ENCODE measurements around the gene CHST10. TPM values are rescaled to one million over a fixed set of nuclear protein-coding genes. Genes with fewer than 3 reads are reported as not detected.
A peak's percentile ranks its signal among the peaks of the same experiment; 100 is the strongest.
"Not testable (repeated sequence)": the region's sequence is repeated elsewhere in the genome, so short reads cannot be mapped to it uniquely, and the experiment has no call there.

Gene CHST10
- total and polyA plus RNA-seq, 4 donors: 2.1 to 6.7 (median 4.9) TPM

DNA sequence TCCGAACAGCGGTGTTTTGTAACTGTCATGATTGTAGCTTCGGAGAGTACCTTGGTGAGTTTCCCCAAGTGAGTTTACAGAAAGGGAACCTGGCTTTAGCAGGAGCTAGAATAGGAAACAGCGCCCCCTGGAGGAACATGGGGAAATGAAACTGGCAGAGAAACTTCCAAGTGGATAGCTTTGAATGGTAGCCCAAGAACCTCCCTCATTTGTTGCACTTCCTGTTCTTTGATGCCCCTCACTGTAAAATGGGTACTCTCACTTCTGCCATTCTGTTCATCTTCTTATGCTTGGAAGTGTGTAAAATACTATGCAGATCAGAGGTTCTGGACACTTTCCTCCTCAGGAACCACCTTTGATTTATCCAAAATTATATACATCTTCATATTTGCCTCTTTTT, 36.2 kb downstream of the CHST10 start:
- DNase-seq (peak; percentile 87 to 88), ATAC-seq (ENCODE audit: low FRiP score) (peak; percentile 59)
- Histone ChIP-seq H3K4me3 (ENCODE audit: low read length in 2 of 2) (no peak overlapping the region), H3K27me3 (ENCODE audit: control insufficient read depth in 1 of 2, insufficient read depth in 2 of 2, low read length in 1 of 2) (no peaks in the 10 kb centered on the region), H3K4me1 (ENCODE audit: control insufficient read depth in 1 of 2, insufficient read depth in 2 of 2, low read length in 2 of 2) (no peaks in the 10 kb centered on the region), H3K27ac (ENCODE audit: low read depth in 1 of 2, low read length in 2 of 2) (no peak overlapping the region), H3K9me3 (ENCODE audit: control insufficient read depth, low read length) (peaks cover 2% of the 10 kb centered on the region), H3K36me3 (ENCODE audit: control insufficient read depth in 1 of 2, insufficient read depth in 2 of 2, low read length in 1 of 2) (no peaks in the 10 kb centered on the region)
- intact Hi-C loops (cut with DNase I): loop anchor here (1.0 to 10.0 kb wide), 4 partner anchors 118 to 826 kb away; no protein-coding TSS in a partner anchor
- WGBS, 2 donors: 25 to 33% methylated on average over 4 of the region's 4 CpGs

DNA sequence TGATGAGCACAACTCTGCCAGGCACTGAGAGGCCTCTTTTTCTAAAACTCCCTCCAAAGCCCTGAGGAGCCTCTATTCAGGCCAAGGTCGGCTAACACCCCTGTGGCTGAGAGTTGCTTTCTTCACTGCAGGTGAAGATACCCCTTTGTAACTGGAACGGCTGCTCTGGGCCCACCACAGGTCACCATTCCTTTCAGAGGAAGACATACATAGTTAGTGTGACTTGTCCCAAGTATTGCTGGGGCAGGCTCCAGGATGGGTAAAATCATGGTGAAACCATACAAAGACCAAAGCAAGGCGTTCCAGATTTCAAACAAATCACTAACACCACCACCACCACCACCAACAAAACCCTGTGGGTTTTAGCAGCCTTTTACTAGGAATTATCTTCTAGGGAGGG, 36.8 kb downstream of the CHST10 start:
- Histone ChIP-seq H3K27ac (ENCODE audit: low read depth in 1 of 2, low read length in 2 of 2) (no peak overlapping the region), H3K36me3 (ENCODE audit: control insufficient read depth in 1 of 2, insufficient read depth in 2 of 2, low read length in 1 of 2) (no peaks in the 10 kb centered on the region), H3K27me3 (ENCODE audit: control insufficient read depth in 1 of 2, insufficient read depth in 2 of 2, low read length in 1 of 2) (no peaks in the 10 kb centered on the region), H3K4me1 (ENCODE audit: control insufficient read depth in 1 of 2, insufficient read depth in 2 of 2, low read length in 2 of 2) (no peaks in the 10 kb centered on the region), H3K9me3 (ENCODE audit: control insufficient read depth, low read length) (peaks cover 2% of the 10 kb centered on the region), H3K4me3 (ENCODE audit: low read length in 2 of 2) (no peak overlapping the region)
- WGBS, 2 donors: 88 to 94% methylated on average over 3 of the region's 3 CpGs
- DNase-seq (no peak), ATAC-seq (ENCODE audit: low FRiP score) (no peak)
- intact Hi-C loops (cut with DNase I): loop anchor here (1.0 to 10.0 kb wide), 4 partner anchors 117 to 826 kb away; no protein-coding TSS in a partner anchor

GRCh38 chr2:100376836-100377235, 40.6 kb downstream of the CHST10 start:
- DNase-seq (no peak), ATAC-seq (ENCODE audit: low FRiP score) (no peak)
- no peaks in the 10 kb centered on the region for H3K36me3 ChIP-seq (ENCODE audit: control insufficient read depth in 1 of 2, insufficient read depth in 2 of 2, low read length in 1 of 2)
- no peak overlapping the region for H3K4me3 ChIP-seq (ENCODE audit: low read length in 2 of 2)
- no peak overlapping the region for H3K27ac ChIP-seq (ENCODE audit: low read depth in 1 of 2, low read length in 2 of 2)
- no peaks in the 10 kb centered on the region for H3K27me3 ChIP-seq (ENCODE audit: control insufficient read depth in 1 of 2, insufficient read depth in 2 of 2, low read length in 1 of 2)
- H3K4me1 ChIP-seq (ENCODE audit: control insufficient read depth in 1 of 2, insufficient read depth in 2 of 2, low read length in 2 of 2): no peaks in the 10 kb centered on the region
- WGBS, 2 donors: 91 to 95% methylated on average over 7 of the region's 7 CpGs
- H3K9me3 ChIP-seq (ENCODE audit: control insufficient read depth, low read length): peaks cover 2% of the 10 kb centered on the region
- intact Hi-C loops (cut with DNase I): no loop called here

GRCh38 chr2:100367163-100367562, 50.3 kb downstream of the CHST10 start:
- H3K27ac ChIP-seq (ENCODE audit: low read depth in 1 of 2, low read length in 2 of 2): no peak overlapping the region
- H3K9me3 ChIP-seq (ENCODE audit: control insufficient read depth, low read length): peaks cover 1% of the 10 kb centered on the region
- DNase-seq: no peak
- intact Hi-C loops (cut with DNase I): no loop called here
- 91 to 100% methylated on average over 1 of the region's 1 CpG for WGBS, 2 donors
- no peaks in the 10 kb centered on the region for H3K36me3 ChIP-seq (ENCODE audit: control insufficient read depth in 1 of 2, insufficient read depth in 2 of 2, low read length in 1 of 2)
- no peak for ATAC-seq (ENCODE audit: low FRiP score)
- no peaks in the 10 kb centered on the region for H3K27me3 ChIP-seq (ENCODE audit: control insufficient read depth in 1 of 2, insufficient read depth in 2 of 2, low read length in 1 of 2)
- H3K4me3 ChIP-seq (ENCODE audit: low read length in 2 of 2): no peak overlapping the region
- no peaks in the 10 kb centered on the region for H3K4me1 ChIP-seq (ENCODE audit: control insufficient read depth in 1 of 2, insufficient read depth in 2 of 2, low read length in 2 of 2)

DNA sequence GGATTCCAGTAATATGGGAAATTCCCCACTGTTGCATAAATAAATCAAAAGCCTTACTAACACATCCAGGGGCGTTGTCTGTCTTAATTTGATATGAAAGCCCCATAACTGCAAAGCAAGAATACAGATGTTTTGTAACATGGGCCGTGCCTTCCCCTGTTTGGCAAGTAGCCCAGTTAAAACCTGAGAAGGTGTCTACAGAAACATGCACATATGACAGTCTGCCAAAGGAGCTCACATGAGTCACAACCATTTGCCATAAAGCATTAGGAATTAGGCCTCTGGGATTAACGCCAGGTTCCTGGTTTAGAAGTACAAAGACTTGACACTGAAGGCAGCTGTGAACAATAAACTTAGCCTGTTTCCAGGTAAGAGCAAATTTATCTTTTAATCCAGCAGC, 52.0 kb downstream of the CHST10 start:
- Histone ChIP-seq H3K4me3 (ENCODE audit: low read length in 2 of 2) (no peak overlapping the region), H3K27ac (ENCODE audit: low read depth in 1 of 2, low read length in 2 of 2) (no peak overlapping the region), H3K9me3 (ENCODE audit: control insufficient read depth, low read length) (peaks cover 3% of the 10 kb centered on the region), H3K4me1 (ENCODE audit: control insufficient read depth in 1 of 2, insufficient read depth in 2 of 2, low read length in 2 of 2) (no peaks in the 10 kb centered on the region), H3K36me3 (ENCODE audit: control insufficient read depth in 1 of 2, insufficient read depth in 2 of 2, low read length in 1 of 2) (no peaks in the 10 kb centered on the region), H3K27me3 (ENCODE audit: control insufficient read depth in 1 of 2, insufficient read depth in 2 of 2, low read length in 1 of 2) (no peaks in the 10 kb centered on the region)
- DNase-seq (no peak), ATAC-seq (ENCODE audit: low FRiP score) (no peak)
- intact Hi-C loops (cut with DNase I): no loop called here
- WGBS, 2 donors: 38 to 56% methylated on average over 3 of the region's 3 CpGs

DNA sequence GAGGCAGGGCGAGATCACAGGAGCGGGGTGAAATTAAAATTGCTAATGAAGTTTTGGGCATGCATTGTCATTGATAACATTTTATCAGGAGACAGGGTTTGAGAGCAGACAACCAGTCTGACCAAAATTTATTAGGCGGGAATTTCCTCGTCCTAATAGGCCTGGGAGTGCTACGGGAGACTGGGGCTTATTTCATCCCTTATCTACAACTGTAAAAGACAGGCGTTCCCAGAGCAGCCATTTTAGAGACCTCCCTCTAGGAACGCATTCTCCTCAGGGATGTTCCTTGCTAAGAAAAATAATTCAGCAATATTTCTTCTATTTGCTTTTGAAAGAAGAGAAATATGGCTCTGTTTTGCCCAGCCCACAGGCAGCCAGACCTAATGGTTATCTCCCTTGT, 55.2 kb downstream of the CHST10 start:
- H3K4me1 ChIP-seq (ENCODE audit: control insufficient read depth in 1 of 2, insufficient read depth in 2 of 2, low read length in 2 of 2); H3K27me3 ChIP-seq (ENCODE audit: control insufficient read depth in 1 of 2, insufficient read depth in 2 of 2, low read length in 1 of 2); ATAC-seq (ENCODE audit: low FRiP score); H3K4me3 ChIP-seq (ENCODE audit: low read length in 2 of 2); DNase-seq; H3K9me3 ChIP-seq (ENCODE audit: control insufficient read depth, low read length); H3K27ac ChIP-seq (ENCODE audit: low read depth in 1 of 2, low read length in 2 of 2); H3K36me3 ChIP-seq (ENCODE audit: control insufficient read depth in 1 of 2, insufficient read depth in 2 of 2, low read length in 1 of 2); intact Hi-C loops (cut with DNase I): not testable (repeated sequence)
- WGBS, 2 donors: 81 to 90% methylated on average over 7 of the region's 7 CpGs

DNA sequence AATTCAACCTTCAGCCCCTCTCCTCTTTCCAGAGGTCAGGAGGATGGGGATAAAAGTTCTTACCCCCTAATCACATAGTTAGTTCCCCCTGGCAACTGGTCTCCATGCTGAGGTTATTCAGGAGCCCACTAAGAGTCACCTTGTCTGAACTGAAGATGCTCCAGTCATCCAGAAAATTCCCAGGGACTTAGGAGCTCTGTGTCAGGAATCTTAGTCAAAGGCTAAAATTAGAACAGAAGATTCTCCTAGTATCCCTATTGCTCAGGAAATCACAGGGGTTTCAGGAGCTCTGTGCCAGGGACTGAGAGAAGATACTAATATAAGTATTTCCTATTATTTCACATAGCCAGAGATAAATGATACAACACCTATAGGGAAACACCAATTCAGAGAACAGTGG, 57.9 kb downstream of the CHST10 start:
- intact Hi-C loops (cut with DNase I): no loop called here
- H3K9me3 ChIP-seq (ENCODE audit: control insufficient read depth, low read length): peaks cover 2% of the 10 kb centered on the region
- no peak overlapping the region for H3K4me3 ChIP-seq (ENCODE audit: low read length in 2 of 2)
- no peaks in the 10 kb centered on the region for H3K36me3 ChIP-seq (ENCODE audit: control insufficient read depth in 1 of 2, insufficient read depth in 2 of 2, low read length in 1 of 2)
- H3K27ac ChIP-seq (ENCODE audit: low read depth in 1 of 2, low read length in 2 of 2): no peak overlapping the region
- H3K27me3 ChIP-seq (ENCODE audit: control insufficient read depth in 1 of 2, insufficient read depth in 2 of 2, low read length in 1 of 2): no peaks in the 10 kb centered on the region
- H3K4me1 ChIP-seq (ENCODE audit: control insufficient read depth in 1 of 2, insufficient read depth in 2 of 2, low read length in 2 of 2): no peaks in the 10 kb centered on the region
- no peak for DNase-seq
- no peak for ATAC-seq (ENCODE audit: low FRiP score)

DNA sequence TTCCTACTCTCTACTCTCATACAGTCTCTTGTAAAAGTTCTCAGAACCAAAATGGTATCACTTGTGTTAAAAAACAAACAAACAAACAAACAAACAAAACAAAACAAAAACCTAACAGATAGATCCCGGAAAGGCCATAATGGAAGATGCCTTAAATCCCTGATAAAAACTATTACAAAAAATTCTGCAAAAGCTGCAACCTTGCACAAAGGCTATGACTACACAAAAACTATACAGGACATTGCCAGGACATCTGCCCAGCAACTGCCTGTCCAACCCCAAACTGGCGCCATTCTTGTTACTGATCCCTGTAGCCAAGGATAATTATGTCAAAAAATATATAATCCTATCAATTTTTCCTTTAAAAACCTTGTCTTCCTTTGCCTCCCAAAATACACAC, 58.9 kb downstream of the CHST10 start:
- ATAC-seq (ENCODE audit: low FRiP score) (no peak), DNase-seq (no peak)
- Histone ChIP-seq H3K4me1 (ENCODE audit: control insufficient read depth in 1 of 2, insufficient read depth in 2 of 2, low read length in 2 of 2) (no peaks in the 10 kb centered on the region), H3K36me3 (ENCODE audit: control insufficient read depth in 1 of 2, insufficient read depth in 2 of 2, low read length in 1 of 2) (no peaks in the 10 kb centered on the region), H3K4me3 (ENCODE audit: low read length in 2 of 2) (no peak overlapping the region), H3K27ac (ENCODE audit: low read depth in 1 of 2, low read length in 2 of 2) (no peak overlapping the region), H3K27me3 (ENCODE audit: control insufficient read depth in 1 of 2, insufficient read depth in 2 of 2, low read length in 1 of 2) (no peaks in the 10 kb centered on the region), H3K9me3 (ENCODE audit: control insufficient read depth, low read length) (peaks cover 2% of the 10 kb centered on the region)
- 75 to 80% methylated on average over 2 of the region's 2 CpGs for WGBS, 2 donors
- intact Hi-C loops (cut with DNase I): no loop called here

DNA sequence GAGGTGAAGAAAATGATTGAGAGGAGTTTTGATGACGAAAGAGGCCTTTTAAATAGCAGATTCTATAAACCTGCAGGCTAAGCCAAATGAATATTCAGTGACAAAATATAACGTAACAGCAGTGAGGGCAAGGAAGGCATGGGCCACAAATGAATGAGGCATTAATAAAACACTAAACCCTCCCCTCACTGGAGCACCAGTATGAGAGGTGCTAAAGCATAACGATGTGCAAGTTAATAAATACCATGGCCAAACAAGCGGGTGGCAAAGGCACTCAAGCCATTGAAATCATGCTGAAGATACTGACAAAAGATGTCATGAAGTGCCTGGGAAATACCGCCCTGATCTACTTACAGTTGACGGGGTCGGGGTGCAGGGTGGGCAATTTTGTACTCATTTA, 64.9 kb downstream of the CHST10 start:
- DNase-seq (no peak), ATAC-seq (ENCODE audit: low FRiP score) (no peak)
- no peaks in the 10 kb centered on the region for H3K36me3 ChIP-seq (ENCODE audit: control insufficient read depth in 1 of 2, insufficient read depth in 2 of 2, low read length in 1 of 2)
- H3K9me3 ChIP-seq (ENCODE audit: control insufficient read depth, low read length): peaks cover 1% of the 10 kb centered on the region
- WGBS, 2 donors: 91 to 93% methylated on average over 7 of the region's 7 CpGs
- no peak overlapping the region for H3K27ac ChIP-seq (ENCODE audit: low read depth in 1 of 2, low read length in 2 of 2)
- H3K4me3 ChIP-seq (ENCODE audit: low read length in 2 of 2): no peak overlapping the region
- intact Hi-C loops (cut with DNase I): no loop called here
- no peaks in the 10 kb centered on the region for H3K4me1 ChIP-seq (ENCODE audit: control insufficient read depth in 1 of 2, insufficient read depth in 2 of 2, low read length in 2 of 2)
- H3K27me3 ChIP-seq (ENCODE audit: control insufficient read depth in 1 of 2, insufficient read depth in 2 of 2, low read length in 1 of 2): no peaks in the 10 kb centered on the region
